B cell (primary cell): ENCODE results near the gene RTN4.

Experiments used
- EZH2 ChIP-seq: IDR thresholded peaks from 2 replicates; pipeline ENCODE4 v1.6.1; 2012; ENCODE audit warnings: borderline replicate concordance, low read depth, mild to moderate bottlenecking, moderate library complexity, low read length; ENCODE audit not compliant: insufficient read depth, poor library complexity, severe bottlenecking
- TF ChIP-seq, protein P1 (sequence below): fragments of 200-600 bp; IDR thresholded peaks from one replicate; pipeline ENCODE4 v1.8.0; 2022; ENCODE audit warnings: antibody characterized with exemption, mild to moderate bottlenecking

DNA sequence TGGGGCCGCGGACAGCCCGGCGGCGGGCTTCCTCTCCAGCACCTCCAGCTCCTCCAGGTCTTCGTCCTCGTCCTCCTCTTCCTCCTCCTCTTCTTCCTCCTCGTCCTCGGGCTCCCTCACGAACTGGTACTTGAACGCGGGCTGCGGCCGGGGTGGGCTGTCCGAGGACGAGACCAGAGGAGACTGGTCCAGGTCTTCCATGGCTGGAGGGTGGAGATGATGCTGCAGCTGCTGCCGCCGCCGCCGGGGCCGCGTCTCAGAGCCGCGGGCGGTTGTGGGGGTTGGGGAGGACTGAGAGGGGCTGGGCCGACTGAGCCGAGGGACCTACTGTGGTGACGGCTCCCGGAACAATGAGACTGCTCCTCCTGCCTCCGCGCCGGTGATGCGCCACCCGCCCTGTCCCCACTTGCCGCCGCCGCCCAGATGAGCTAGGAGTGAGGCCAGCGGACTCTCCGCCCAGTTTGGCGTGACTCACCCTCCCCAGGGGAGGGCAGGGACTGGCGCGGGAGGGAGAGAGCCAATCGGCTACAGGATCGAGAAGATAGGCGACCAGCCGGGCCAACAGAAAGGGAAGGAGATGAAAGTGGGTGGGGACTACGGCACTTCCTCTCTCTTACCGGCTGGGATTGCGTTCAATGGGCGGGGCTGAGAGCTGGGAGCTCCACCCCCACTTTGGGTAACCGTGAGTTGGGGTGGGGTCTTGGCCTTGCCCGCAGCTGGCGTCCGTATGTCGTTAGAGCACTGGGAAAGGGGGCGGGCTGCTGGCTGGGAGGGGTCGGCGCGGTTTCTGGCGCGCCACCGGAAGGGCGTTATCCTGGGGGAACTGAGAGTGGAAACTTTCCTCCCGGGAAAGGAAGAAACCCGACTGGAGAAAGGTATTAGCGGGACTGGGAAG lies at the start of gene RTN4:
- TF ChIP-seq, protein P1, sequence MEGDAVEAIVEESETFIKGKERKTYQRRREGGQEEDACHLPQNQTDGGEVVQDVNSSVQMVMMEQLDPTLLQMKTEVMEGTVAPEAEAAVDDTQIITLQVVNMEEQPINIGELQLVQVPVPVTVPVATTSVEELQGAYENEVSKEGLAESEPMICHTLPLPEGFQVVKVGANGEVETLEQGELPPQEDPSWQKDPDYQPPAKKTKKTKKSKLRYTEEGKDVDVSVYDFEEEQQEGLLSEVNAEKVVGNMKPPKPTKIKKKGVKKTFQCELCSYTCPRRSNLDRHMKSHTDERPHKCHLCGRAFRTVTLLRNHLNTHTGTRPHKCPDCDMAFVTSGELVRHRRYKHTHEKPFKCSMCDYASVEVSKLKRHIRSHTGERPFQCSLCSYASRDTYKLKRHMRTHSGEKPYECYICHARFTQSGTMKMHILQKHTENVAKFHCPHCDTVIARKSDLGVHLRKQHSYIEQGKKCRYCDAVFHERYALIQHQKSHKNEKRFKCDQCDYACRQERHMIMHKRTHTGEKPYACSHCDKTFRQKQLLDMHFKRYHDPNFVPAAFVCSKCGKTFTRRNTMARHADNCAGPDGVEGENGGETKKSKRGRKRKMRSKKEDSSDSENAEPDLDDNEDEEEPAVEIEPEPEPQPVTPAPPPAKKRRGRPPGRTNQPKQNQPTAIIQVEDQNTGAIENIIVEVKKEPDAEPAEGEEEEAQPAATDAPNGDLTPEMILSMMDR: no peak
- no peak for TF ChIP-seq EZH2
